ENCODE results near the gene LHFPL3.

The LHFPL3 gene

DNA sequence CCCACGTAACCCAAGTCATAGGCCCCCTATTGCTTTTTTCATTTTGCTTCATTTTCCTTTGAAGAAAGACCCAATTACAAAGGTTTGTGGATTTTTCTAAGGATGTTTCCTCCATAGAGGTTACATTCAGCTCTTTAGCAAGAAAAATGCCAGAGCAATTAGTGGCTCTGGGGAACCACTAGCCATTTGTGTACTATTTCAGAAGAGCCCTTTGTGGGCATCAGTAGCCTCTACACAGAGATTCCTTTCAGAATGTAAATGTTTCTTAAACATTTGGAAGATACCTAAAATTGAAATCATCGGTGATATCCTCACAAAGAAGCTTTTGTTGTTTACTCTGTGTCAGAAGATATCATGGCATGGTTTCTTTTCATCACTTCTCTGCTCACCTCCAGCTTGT is 394.6 kb downstream of the LHFPL3 start:
- DNase-seq = no peak

DNA sequence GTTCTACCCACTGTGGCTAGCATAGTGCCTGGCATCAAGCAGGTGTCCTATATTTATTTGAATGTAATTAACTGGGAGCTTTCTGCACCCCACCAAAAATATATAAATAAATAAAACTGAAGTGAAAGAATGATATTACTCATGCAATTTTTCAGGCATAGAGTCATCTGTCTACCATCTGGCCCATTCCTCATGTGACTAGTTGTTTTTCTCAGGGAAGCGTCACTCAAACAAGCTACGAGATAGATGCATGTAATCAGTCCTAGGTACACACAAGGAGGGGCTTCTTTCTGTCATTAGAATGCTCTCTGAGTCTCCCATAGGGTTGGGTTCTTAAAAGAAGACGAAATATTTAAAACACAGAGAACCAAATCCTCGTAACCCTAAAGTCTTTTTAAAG is 430.1 kb downstream of the LHFPL3 start:
- no peak for DNase-seq

DNA sequence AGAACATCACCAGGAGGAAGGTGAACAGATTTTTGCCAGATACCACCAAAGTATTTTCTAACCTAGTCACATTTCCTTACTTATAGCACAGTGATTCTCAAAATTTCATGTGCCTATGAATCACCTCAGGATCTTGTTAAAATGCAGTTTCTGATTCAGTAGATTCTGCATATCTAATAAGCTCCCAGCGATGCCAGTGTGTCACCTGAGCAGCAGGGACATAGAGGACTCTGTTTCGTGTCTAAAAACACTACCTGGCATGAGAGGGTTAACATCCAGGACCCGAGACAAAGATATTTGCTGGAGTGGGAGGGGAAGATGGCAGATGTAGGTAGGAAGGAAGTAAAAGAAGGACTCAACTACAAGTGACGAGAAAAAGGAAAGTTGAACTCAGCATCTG is 433.5 kb downstream of the LHFPL3 start:
- DNase-seq = no peak

DNA sequence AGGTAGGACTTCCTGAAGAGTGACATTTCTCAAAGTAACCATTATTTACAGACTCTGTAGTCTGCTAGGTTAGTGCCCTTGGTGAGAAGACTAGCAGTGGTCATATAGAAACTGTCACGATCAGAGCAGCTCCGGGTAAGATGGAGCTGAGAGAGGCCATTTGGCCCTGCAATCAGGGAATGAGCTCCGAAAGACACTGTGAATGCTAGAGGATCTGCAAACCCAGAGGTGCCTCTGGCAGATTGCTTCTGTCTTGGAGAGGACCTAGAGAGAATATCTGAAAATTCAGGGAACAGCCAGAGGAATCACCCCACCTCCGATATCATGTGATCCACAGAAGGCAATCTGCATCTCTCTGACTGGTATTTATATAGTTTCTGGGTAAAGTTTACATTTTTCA is 438.7 kb downstream of the LHFPL3 start:
- DNase-seq = no peak

DNA sequence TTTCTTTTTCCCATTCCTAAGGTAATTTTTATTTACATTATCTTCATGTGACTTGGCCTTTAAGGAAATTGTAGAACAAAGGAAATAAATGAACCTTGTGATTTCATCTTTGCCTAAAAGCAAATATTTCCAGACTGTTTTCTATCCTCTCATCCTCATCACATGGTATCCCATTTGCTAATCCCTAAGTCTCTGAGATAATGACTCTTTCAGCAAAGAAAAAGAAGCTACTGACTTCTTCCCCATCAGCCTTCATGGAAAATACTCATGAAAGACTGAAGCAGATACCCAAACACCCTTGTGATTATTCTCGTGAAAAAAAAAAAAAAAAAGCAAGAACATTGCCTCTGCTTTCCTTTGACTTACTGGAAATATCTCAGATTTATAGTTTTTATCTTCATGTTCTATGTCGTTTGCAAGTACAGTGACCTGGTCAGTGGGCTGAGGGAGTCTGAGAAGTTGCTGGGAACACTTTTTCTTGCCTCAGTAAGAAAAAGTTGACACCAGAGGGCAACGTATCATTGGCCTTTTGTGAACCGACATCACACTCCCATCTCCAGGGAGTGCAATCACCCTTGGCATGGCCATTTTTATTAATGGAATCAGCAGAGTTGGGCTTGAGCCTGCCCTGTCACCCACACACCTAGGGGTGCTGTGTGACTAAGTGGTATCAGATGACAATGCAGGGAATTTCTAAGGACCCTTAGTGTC is 439.6 kb downstream of the LHFPL3 start:
- no peak for DNase-seq

DNA sequence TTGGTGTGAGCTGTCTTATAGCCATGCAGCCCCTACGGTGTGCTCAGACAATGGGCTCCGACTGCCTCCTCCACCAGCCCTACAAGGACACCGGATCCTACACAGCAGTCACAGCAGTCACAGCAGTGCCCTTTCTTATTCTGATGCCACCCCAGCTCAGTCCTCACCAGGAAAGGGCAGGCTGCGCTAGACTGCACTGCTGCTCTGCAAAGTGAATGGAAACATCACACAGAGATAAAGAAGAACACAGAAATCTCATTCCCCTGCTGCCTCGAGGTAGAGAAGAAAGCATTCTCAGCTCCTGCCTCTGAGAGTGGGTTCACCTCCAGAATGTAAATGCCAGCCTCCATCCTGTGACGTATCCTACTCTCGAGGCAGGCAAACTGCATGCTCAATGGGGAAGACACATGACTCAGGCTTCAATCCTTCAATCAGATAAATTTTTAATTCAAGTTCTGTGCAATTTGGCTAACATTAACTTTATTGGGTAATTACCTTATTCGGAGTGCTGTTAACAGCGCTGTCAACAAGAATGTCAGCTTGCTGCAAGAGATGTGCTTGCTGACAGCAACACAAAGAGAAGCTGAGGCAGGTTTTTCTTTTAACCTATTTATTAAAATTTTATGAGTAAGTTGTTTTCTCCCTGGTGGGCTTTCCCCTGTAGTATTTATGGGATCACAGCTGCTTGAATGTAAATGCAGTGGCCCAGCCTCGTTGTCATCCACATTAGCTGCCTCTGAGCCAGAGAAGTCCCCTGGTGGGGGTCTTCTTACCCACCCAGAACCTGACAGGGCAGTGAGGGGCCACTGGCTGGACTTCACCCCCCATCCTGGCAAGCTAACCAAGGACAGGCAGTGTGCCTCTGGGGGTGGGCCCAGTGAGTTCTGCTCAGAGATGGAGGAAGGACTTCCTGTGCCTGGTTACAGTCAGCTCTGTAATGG is 444.3 kb downstream of the LHFPL3 start:
- no peak for DNase-seq

DNA sequence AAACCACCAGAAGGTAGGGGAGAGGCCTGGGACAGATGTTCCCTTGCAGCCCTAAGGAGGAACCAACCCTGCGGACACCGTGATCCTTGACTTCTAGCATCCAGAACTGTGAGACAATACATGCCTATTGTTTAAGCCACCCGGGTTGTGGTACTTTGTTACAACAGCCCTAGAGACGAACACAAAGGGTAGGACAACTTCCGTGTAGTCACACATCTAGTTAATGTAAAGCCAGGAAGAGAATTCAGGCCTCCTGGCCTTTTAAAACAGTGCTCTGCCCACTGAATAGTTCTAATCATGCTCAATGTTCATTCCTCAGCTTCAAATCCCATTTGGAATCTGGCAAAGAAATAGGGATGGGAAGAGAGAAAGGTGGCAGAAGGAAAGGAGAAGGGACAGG is 445.4 kb downstream of the LHFPL3 start:
- DNase-seq = no peak

DNA sequence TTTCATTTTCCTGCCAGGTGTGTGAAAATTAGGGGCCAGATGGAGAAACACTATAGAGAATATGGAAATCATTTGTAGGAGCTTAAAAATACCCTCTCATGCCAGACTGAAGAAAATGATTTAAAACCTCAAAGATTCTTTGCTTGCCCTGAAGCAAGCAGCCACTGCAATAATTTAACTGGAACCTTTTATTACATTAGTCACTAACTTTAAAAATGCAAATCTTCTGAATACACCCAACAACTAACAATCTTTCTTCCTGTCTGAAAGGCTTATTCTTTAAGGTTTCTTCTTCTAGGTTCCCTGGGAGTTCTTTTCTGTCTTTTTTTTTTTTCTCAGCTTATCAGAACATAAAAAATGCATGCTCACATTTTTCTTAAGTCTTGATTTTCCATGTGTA is 447.1 kb downstream of the LHFPL3 start:
- no peak for DNase-seq

DNA sequence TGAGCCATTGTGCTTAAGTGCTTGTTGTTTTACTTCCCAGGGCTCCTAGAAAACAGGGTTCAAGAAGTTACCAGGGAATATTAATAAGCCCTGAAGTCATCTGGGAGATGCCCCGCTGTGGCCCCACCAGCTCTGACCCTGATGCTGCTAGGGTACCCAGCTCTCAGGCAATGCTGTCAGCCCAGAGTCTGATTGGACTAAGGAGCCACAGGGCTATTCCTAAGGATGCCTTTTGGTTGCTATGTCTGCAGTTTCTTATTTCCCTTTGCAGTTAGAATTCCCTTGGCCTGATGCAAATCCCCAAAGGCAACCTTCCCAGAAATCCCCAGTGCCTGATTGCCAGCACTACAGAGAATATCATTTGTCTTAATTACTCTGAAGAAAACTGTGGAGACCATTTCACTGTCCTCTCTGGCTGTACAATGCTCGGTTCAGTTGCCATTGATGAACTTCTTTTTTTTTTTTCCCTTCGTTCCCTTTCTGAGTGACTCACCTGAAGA is 448.9 kb downstream of the LHFPL3 start:
- no peak for DNase-seq

DNA sequence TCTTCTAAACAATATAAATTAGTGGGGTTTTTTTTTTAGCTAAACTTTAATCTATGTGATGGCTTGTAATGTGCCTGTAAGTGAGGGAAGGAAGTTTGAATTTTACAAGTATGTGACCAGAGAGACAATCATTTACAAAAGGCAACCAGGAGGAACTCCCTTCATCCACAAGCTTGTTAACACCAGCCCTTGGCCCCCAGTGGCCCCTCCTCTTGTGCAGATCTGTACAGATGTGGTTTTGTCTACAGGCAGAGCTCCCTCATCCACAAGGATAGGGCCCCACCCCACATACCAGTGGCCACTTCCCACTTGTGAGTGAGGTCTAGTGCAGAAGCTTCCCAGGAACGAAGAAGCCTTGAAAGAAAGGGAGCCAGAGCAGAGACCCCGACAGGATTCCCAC is 451.5 kb downstream of the LHFPL3 start:
- DNase-seq = no peak

DNA sequence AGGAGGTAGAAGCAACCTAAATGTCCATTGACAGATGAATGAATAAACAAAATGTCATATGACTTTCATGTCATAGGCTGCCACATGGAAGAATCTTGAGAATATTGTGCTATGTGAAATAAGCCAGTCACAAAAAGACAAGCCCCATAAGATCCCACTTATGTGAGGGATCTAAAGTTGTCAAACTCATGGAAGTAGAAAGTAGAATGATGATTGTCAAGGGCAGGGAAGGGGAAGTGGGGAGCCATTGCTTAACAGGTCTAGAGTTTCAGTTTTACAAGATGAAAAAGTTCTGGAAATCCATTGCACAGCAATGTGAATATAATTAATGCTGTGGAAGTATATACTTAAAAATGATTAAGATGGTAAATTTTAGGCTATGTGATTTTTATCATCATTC is 456.3 kb downstream of the LHFPL3 start:
- DNase-seq = no peak

DNA sequence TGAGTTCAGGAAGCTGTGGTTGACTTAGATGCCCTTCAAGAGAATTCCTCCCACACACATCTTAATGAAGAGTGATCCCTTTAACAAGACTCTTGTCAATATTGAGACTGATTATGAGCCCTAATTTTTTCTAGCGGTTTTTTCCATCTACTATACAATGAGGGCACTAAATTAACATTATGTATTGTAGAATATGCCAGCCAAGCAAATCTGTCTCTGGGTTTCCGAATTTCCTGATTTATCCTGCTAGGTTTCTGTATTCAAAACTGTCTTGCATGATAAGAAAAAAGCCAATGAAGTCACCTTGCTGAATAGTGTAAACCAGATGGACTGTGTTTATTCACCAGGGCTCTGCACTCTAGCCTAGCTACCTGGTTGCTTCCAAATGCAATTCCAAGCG is 461.4 kb downstream of the LHFPL3 start:
- no peak for DNase-seq

DNA sequence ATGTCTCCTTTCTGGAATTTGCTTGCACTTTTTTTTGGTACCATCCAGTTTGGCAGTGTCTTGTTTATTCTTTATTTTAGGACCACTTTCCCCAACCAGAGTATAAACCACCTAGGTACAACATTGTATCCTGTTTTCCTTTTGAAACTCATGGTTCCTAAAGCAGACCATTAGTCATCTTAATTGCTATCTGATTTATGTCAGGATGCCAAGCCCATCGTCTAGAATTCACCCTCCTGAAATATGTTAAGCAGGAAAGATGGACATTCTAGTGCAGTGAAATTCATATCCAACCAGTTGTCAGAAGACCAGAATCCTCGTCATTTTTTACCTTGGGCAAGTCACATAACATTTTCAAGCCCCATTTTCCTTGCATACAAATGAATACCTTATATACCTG is 462.0 kb downstream of the LHFPL3 start:
- no peak for DNase-seq

DNA sequence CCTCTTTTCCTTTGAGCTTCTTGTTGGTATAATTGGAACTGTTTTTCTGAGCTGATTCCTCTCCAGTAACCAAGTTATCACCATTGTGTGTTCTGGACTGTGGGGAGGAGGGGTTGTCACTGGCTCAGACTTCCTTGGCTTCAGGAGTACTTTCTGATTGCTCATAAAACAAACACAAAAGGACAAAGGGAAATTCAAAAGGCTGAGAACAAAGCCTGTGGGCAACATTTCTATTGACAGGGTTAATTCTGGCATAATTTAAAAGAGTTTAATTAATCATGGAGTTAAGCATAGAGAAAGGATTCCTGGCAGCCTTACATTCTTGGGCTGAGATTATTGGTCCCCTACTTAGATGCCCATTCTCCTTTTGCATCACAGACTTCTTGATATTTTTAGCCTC is 462.7 kb downstream of the LHFPL3 start:
- DNase-seq = no peak

DNA sequence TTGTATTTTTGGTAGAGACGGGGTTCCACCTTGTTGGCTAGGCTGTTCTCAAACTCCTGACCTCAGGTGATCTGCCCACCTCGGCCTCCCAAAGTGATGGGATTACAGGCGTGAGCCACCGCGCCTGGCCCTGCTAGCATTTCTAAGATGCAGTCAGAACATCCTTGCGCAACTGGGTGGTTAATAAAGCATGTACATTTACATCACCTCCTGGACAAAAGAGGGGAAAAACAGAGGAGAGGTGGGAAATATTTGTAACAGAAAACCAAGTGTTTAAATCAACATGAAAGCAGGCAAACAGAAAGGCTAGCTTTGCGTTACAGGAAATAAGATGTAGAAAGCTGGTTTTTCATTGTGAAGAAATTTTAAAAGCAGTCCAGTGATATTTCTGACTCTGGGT is 464.7 kb downstream of the LHFPL3 start:
- DNase-seq = no peak

DNA sequence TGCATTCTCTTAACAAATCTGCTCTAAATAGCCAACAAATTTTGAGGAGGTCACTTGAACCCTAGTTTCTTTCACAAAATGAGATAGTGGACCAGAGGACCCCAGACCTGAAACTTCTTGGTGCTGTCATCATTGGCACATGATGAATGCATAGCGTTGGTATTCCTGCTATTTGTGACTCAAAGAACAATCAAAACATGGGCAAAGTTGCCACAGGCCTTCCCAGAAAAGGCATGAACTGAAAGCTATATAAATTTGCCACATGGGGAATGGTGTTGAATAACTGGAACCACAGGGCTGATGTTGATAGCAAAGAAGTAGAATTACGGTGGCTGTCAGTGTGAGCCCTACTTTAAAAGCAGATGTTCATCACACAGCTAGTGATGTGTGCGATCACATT is 465.8 kb downstream of the LHFPL3 start:
- no peak for DNase-seq

DNA sequence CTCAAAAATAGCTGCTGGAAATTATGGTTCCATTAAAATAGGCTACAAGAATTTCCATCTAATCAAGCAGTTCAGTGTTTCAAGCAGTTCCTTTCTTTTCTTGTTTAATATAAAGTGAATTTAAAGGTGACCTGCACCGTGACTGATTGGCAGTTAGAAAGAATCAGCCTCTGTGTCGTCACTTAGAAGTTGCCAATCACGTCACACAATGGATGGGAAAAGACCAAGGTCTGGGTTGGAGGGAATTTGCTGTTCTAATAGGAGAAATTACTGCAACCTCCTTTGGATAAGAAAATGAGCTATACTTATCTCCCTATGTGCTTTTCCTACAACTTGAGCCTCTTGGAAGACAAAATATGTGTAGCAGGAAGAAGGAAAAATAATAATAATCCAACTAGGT is 466.2 kb downstream of the LHFPL3 start:
- DNase-seq = no peak

DNA sequence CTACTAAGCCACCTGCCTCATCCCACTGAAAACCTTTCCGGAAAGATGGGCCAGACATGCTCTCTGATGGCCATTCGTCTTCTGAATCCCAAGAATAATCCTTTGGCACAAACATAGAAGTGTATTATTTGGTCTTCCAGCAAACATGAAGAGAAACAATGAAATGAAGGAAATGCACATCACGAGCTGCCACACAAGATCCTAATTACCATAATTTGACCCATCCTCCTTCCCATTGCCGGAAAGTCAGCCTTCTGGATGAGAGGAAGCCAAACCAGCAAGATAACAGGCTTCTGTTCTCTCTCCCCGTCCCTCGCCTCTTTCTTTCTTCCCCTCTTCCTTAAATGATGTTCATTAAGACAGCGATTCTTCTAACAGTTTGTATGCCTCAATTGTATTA is 466.7 kb downstream of the LHFPL3 start:
- DNase-seq = no peak

DNA sequence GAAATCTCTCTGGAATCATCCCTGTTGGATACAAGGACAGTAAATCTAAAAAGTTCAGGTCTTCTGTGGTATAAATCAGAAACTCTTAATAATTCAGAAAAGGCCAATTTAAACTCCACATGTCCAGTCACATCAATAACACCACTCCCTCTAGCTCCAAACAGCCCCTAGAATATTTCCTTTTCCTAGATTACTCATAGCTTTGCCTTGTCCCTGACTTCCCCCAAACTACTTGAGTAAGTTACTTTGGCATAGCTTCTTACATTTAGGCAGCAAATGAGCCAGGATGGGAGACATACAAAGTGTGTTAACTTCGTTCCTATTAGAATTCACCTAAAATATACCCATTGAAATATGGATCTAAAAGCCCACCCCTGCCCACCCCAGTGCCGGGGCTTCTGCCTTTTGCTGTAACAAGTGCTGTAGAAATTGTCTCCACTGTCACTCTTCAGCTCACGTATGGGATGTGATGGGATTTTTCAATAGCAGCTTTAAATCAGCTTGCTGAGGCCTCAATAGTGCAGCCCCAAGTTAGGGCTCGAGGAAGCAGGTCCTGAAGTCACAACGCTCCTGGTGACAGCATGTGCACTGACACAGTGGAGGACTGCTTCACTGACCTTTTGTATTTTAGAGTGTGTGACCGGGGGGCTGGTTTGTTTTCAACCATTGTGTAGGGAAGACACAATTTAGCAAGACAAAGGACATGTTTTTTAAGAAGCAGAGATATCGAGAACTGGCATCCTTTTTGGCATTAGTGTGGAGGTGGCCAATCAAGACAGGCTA is 467.4 kb downstream of the LHFPL3 start:
- DNase-seq = no peak

DNA sequence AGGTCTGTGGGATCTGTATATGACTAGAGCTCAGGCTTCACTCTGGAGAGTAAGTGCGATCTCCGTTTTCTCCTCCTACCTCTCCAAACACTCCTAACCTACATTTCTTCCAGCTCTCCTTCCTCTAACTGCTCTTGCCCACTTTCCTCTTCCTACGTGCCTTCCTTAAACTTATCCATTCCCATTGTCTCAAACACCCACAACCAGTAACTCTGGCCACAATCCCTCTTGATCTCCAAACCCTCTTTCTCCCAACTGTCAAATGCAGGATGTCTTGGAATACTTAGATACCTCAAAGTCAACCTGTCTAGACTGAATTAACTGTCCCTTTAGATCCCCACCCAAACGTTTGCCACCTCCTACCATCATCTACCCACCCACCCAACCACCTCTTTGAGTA is 471.9 kb downstream of the LHFPL3 start:
- no peak for DNase-seq

DNA sequence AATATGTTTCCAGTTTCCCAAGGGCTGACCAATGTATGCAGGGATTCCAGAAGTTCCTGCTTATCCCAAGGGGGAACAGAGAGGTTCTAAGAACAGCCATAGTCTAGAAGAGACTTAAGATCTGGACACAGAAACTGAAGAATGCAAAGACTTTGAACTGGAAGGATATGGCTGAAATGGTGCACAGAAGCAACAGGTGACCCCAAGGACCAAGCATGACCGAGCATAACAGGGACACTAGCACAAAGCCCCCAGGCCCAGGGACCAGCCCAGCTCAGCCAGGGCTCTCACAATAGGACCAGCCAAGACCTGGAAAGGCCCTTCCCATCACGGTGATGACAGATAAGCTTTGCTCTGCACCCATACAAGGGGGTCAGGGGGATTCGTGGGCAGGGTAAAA is 472.6 kb downstream of the LHFPL3 start:
- DNase-seq = no peak

DNA sequence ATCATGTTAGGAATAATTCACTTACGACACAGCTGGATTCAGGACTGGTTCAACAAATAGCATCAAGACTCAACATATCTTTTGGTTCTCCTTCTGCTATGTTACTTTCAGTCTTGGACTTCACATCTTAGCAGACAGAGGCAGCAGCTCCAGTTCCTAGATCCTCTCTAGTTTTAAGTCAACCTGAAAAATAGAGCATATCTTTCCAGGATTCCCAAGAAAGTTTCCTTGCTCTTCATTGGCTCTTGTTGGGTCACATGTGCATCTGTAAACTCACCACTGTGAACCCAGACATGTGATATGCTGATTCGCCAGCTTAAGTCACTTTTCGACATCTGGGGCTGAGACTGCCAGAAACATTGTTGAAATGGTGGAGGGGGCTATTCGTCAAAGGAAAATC is 475.5 kb downstream of the LHFPL3 start:
- DNase-seq = no peak

DNA sequence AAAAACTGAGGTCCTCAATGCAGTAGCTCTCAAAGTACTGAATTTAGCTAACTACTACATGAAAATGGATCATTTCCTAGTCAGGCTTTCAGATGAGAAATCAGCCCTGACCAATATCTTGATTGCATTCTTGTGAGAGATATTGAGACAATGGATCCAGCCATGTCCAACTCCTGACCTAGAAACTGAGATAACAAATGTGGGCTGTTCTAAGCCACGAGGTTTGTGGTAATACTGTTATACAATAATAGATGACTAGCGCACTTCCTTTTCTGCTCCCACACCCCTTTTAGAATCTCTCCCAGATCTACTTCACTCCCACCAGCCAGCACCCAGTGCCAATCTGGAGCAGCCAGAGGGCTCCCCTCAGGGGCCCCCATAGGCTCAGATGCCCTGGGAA is 476.3 kb downstream of the LHFPL3 start:
- no peak for DNase-seq
